GM21367 (cell line): ENCODE results near the gene SPATA4.

Experiments used
- ATAC-seq: cut with Tn5 transposase; IDR thresholded peaks from one replicate; pipeline ENCODE4 v1.9.1; 2021; ENCODE audit not compliant: unreplicated experiment

SPATA4 gene

GRCh38 chr4:176191974-176192373 is 3.4 kb downstream of the SPATA4 start:
- no peak for ATAC-seq

- ATAC-seq: no peak
Observed at GRCh38 chr4:176189891-176190795, 5.2 kb downstream of the SPATA4 start.

- ATAC-seq: no peak
Observed at GRCh38 chr4:176188654-176189053, 6.7 kb downstream of the SPATA4 start.

- ATAC-seq: no peak
Observed at GRCh38 chr4:176187624-176188023, 7.8 kb downstream of the SPATA4 start.

GRCh38 chr4:176186671-176187395 is 8.6 kb downstream of the SPATA4 start:
- no peak for ATAC-seq

- ATAC-seq: no peak
Observed at GRCh38 chr4:176186067-176186466, 9.3 kb downstream of the SPATA4 start.

GRCh38 chr4:176185051-176185450 is 10.3 kb downstream of the SPATA4 start:
- no peak for ATAC-seq

- no peak for ATAC-seq
Observed at GRCh38 chr4:176163041-176163440, 32.3 kb downstream of the SPATA4 start.

GRCh38 chr4:176156656-176157055 is 38.7 kb downstream of the SPATA4 start:
- no peak for ATAC-seq

GRCh38 chr4:176153124-176153523 is 42.3 kb downstream of the SPATA4 start:
- ATAC-seq: no peak

GRCh38 chr4:176150704-176151103 is 44.7 kb downstream of the SPATA4 start:
- no peak for ATAC-seq

GRCh38 chr4:176150356-176150682 is 45.1 kb downstream of the SPATA4 start:
- peak; percentile 53 for ATAC-seq

GRCh38 chr4:176149680-176150355 is 45.6 kb downstream of the SPATA4 start:
- ATAC-seq: no peak

- ATAC-seq: no peak
Observed at GRCh38 chr4:176142253-176142652, 53.1 kb downstream of the SPATA4 start.

- no peak for ATAC-seq
Observed at GRCh38 chr4:176139518-176139917, 55.9 kb downstream of the SPATA4 start.

- no peak for ATAC-seq
Observed at GRCh38 chr4:176137631-176138030, 57.8 kb downstream of the SPATA4 start.

GRCh38 chr4:176134670-176135069 is 60.7 kb downstream of the SPATA4 start:
- ATAC-seq: no peak
